IPS-18c (cell line): Measurements from ENCODE around the gene TBKBP1.

Experiments
- H3K4me3 ChIP-seq: 2 replicates; pipeline ENCODE4 v1.7.0; 2013; ENCODE audit warnings: low read depth, mild to moderate bottlenecking, low read length, moderate library complexity; ENCODE audit not compliant: insufficient read depth
- H3K9me3 ChIP-seq: one replicate; pipeline ENCODE4 v1.6.1; 2013; ENCODE audit warnings: mild to moderate bottlenecking, low read length, moderate library complexity; ENCODE audit not compliant: control insufficient read depth, insufficient read depth

The TBKBP1 gene

DNA sequence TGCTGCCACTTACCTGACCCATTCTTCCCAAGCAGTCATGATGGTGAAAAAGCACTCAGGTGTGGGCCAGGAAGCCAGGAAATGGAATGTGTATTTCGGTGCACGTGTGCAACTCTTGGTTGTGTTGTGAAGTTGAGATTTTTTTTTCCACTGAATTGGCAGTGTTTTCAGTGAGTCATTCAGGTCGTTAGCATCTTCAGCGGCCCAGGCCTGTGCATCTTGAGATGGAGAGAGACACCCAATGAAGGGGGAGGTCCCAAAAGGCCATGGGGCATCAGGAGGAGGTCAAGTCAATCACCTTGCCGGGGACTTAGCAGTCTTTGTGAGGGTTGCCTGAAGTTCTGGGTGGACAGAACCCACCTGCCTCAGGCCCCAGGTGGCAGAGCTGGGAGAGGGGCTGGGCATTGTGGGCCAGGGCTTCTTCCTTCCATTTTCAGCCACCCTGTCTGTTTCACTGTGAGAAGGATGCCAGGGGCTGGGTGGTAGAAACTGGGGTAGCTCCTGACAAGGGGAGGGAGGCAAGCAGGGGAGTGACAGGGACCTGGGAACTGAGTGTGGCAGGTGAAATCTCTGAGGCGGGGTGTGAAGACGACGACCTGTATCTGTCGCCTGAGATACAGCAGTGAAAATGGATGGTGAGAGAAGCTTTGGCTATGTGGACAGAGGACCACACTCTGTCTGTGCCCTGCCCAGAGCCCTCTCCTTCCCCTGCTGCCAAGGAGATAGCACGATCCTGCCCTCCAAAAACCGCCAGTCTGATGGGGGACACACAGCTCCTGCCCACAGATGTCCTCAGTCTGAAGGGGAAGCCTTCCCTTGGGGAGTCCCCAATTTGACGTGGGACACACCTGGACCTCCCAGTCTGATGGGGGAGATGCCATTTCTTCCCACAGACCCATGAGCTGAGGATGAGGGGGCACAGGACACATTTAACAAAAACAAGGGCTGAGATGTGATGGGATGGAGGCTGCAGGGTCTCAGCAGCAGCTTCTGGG is 11.9 kb downstream of the TBKBP1 start:
- Histone ChIP-seq H3K4me3 (no peak overlapping the region), H3K9me3 (no peaks in the 10 kb centered on the region)

DNA sequence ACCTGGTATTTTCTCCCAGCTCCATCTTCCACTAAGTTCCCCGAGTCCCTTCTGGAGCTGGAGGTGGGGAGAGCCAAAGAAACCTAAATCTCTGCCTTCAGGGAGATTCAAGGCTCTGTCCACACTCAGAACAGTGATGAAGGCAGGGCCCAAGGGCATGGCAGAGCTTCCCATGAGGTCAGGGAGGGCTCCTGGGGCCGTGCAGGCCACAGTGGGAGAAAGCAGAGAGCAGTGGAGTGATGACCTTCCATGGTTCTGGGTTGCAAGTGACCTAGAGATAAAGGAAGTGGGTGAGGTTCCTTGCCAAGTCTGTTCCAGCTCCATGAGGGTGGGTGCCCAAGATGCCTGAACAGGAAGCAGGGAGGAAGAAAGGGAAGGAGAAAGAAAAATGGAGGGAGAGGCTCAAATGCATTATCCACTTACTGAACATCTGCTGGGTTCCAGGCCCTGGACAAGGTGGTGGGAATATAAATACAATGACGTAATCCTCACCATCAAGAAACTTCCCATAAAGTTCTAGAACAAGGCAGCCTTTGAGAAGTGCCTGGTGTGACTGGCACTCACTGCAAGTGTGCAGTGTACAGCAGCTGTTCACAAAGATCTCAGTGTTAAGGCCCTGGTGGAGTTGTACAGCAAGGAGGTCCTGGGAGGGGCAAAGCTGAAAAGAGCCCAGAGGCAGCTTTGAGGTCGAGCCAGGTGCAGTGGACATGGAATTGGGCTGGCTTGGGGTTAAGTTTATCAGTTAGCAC is 13.3 kb downstream of the TBKBP1 start:
- H3K9me3 ChIP-seq = no peaks in the 10 kb centered on the region
- H3K4me3 ChIP-seq = no peak overlapping the region

DNA sequence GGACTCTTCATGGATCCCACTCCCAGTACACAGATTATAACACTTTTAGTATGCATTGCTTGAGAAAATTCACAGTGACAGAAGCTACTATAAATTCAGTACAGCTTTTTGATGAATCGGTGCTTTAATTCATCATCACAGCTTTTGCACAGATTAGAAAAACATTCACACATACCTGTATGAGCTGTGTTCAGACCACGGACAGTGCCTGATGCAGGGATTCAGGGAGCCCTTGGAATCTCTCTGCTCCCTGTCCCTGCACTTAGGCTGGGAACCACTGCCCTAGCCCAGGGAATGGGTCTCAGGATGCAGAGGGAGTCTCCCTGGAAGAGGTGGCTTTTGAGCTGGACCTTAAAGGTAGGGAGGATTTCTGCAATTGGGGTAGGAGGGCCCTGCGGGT is 13.9 kb downstream of the TBKBP1 start:
- Histone ChIP-seq H3K4me3 (no peak overlapping the region), H3K9me3 (no peaks in the 10 kb centered on the region)

DNA sequence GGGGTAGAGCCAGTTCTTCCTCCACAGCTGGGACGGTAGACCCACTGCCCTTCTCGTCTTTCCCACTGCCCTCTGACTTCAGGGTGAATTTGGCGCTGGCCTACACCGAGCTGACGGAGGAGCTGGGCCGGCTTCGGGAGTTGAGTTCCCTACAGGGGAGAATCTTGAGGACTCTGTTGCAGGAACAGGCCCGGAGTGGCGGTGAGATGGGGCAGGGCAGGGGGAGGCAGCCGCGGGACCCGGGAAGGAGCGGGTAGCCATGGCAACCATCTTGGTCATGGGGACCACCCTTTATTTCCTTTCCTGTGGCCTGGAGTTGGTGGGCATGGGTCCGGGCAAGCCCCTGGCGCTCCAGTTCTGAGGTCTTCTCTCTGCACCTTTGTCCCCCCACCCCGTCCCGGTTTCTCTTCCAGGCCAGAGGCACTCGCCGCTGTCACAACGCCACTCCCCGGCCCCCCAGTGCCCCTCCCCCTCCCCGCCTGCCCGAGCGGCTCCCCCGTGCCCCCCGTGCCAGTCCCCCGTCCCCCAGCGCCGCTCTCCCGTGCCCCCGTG is 14.4 kb downstream of the TBKBP1 start:
- H3K9me3 ChIP-seq = no peaks in the 10 kb centered on the region
- H3K4me3 ChIP-seq = no peak overlapping the region

DNA sequence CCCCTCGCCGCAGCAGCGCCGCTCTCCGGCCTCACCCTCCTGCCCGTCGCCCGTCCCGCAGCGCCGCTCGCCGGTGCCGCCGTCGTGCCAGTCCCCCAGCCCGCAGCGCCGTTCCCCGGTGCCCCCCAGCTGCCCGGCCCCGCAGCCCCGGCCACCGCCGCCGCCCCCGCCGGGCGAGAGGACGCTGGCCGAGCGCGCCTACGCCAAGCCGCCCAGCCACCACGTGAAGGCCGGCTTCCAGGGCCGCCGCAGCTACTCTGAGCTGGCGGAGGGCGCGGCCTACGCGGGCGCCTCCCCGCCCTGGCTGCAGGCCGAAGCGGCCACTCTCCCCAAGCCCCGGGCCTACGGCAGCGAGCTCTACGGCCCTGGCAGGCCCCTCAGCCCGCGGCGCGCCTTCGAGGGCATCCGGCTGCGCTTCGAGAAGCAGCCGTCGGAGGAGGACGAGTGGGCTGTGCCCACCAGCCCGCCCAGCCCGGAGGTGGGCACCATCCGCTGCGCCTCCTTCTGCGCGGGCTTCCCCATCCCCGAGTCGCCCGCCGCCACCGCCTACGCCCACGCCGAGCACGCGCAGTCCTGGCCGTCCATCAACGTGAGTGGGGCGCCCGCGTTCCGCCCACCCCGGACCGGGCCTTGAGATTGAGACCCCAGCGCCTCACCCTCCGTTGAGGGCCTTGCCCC is 15.0 kb downstream of the TBKBP1 start:
- Histone ChIP-seq H3K4me3 (0 out of 2 replicates have a peak overlapping the region, but pooled peaks have one; percentile 15), H3K9me3 (no peaks in the 10 kb centered on the region)

DNA sequence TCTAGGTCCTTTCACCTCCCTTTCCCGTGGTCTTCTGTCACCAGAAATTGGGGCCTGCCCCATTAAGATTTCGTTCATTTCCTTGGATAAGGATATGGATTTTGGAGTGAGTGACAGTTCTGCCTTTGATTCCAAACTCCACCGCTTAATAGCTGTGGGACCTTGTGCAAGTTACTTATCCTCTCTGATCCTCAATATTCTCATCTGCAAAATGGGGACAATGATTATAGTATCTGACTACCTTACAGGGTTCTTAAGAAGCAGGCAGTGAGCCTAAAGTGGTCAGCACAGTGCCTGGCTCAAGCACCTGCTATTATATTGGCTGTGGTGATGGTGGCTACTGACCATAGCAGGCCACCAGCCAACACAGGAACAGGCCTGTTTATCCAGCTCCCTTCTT is 15.6 kb downstream of the TBKBP1 start:
- H3K4me3 ChIP-seq = no peak overlapping the region
- H3K9me3 ChIP-seq = no peaks in the 10 kb centered on the region

DNA sequence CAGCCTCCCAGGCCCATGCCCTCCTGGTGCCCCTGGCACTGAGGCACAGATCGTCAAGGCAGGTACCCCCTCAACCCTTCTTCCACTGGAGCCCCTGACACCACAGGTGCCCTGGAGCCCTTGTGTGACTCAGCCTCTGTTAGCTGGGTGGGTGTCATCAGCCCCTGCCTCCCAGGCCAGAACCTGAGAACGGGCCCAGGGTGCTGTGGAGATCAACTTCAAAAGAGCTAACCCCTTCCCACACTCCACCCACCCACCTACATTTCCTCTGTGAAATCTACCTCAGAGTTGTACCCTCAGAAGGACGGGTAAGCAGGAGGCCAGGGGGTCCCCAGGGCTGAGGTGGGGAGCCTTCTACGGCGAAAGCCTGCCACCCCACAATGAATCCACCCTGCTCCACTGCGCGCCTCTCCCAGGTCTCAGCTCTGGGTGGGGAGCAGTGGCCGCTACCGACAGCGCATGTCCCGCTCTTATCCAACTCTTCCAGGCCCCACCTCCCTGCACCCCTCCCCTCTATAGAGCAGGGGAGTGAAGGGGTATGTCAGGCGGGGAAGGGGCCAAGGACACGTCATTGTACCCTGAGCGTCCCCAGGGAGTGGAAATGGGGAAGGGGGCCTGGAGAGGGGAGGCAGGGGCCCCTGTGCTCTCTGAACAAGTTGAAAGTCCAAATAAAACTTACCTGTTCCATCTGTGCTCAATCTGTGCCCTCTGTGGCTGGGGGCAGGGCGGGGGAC is 17.6 kb downstream of the TBKBP1 start:
- H3K4me3 ChIP-seq = no peak overlapping the region
- H3K9me3 ChIP-seq = no peaks in the 10 kb centered on the region

DNA sequence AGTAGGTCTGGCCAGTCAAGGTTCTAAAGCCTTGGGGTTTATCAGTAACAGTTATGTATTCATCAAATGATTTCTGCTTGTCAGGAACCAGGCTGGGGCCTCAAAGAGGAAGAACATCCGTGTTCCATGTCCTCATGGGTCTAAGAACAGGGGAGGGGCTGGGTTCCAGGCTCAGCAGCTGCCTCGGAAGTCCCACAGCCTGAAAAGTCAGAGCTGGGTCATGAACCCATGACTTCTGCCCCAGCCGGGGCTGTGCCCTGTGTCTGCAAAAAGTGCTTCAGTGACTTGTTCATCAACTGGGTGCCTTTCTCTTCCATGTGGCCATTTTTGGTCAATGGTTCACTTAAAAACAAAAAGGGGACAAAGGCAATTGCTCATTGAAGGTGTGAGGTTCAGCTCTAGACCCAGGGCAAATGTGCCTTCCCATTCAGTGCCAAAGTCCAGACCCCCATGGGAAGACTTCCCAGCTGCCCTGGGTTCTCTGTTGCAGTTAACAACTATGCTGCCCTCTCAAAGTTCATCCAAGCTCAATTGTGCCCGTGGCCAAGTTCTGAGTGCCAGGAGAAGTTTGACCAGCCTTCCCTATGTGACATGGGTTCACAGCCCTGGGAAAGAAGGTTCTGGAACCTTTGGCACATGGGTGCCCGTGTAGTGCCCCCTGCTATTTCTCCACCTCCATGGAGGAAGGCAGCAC is 18.5 kb downstream of the TBKBP1 start:
- H3K9me3 ChIP-seq = no peaks in the 10 kb centered on the region
- no peak overlapping the region for H3K4me3 ChIP-seq

DNA sequence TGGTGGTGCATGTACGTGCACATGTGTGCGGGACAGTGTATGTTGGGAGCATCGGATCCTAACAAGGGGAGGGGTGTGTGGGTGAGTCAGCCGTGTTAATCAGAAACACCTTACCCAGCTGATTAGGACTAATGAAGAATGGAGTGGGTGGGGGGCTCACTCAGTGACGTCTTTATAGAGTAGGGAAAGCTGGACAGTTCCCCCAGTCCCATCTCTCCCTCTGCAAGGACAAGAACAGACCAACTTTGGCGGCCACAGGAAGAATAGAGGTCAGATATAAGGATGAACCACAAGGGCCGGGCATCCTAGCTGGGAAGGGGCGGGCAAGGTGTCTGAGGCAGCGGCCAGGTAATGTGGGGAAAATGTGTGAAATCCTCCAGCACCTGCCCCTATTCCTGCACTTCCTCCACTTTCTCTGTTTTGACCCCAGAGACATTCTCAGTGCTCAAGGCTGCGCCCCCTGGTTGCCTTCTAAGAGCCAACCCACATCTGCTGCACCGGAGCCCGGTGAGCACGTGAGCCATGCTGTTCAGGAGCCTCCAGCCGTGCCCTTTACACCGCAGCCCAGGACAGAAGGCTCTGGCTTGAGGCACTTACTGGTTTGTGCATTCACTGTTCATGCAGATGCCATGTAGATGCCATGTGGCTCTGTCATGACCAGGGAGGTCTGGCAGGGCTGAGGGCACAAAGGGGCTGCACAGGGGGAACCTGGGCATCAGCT is 20.2 kb downstream of the TBKBP1 start:
- no peaks in the 10 kb centered on the region for H3K9me3 ChIP-seq
- H3K4me3 ChIP-seq = no peak overlapping the region

DNA sequence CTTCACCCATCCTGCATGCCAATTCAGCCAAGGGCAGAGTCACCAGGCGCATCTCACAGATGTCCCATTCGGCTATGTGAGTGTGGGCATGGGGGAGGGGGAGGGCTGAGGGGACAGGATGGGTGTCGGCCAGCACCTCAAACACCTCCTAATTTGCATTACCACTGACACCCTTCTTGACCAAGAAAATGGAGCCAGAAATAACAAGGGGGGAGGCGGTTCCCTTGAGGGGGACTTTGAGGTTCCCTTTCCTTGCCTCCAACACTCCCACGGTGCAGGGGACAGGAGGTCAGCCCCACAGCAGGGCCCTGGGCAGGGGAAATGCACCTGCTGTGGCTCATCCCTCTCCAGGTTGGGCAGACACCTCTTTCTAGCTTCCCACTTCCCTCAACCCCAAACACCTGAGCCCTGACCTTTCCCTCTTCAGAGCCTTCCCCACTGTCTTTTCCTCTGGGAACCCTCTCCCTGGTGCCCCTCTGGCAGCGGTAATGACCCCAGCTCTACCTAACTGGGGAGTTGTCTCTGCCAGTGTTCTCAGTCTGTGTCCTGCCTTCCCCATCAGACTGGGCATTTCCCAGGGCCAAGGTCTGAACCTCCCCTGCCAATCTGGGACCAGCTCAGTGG is 20.9 kb downstream of the TBKBP1 start:
- no peak overlapping the region for H3K4me3 ChIP-seq

DNA sequence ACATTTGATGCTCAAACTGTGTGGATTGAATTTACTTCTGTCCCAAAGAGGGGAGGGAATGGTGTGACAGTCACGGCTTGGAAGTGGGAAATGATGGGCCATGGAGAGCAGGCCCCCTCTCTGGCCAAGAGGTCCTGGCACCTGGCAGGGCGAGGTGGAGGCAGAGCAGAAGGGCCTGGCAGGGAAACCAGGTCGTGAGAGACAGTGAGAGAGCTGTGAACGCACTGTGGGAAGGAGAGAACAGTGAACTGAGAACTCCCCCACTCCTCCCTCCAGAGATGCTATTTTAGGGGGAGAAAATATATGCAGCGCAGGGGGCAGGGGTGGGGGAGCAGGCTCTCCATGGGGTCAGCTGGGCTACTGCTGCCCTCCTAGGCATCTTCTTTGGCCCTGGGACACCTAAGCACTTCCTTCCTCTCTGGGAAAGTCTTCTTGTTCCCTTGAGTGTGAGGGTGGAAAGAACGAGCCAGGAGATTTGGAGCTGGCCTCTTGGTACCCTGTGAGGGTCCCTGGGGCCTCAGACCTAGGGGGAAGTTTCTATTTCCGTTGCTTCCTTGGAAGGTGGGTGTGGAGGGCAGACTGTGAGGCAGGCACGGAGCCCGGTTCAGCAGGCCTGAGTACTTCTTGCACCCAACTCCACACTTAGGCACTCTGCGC is 21.8 kb downstream of the TBKBP1 start:
- H3K9me3 ChIP-seq = no peaks in the 10 kb centered on the region
- no peak overlapping the region for H3K4me3 ChIP-seq

More for the DNA sequence above, 20.9 kb downstream of the TBKBP1 start:
- H3K9me3 ChIP-seq = no peaks in the 10 kb centered on the region

DNA sequence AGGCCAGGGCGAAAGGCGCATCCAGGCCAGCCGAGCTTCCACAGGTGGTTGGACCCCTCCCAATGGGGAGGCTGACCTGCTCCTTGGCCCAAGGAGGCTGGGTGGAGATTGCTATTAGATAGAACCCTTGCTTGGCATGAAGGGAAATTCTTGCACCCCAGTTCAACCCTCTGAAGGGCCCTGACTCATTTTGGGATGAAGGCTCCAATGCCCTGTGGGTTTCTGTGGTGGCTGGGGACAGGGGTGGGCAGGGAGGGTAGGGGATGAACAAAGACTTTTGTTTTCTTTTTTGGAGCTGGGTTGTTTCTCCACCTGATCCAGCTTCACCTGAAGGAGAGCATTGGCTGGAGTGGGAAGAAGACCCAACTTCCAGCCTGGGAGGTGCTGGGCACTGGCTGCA is 22.4 kb downstream of the TBKBP1 start:
- no peak overlapping the region for H3K4me3 ChIP-seq

DNA sequence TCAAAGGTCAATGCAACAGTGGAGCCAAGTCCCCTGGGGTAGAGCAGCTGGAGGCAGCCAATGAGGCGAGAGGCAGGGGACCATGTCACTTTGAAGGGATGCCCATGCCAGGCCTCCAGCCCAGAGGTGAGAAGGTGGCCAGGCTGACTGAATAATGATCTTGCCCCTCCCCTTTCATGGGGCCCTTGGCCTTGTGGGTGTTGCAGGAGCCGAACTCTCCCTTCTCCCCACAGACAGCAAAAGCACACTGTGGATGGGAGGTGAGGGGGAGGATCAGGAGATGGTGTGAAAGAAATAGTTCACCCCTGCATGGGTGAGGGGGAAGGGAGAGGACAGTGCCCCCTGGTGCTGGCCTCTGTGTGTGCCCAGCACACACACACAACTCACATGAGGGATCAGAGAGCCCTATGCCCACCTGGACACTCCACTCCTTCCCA is 23.3 kb downstream of the TBKBP1 start:
- Histone ChIP-seq H3K4me3 (no peak overlapping the region), H3K9me3 (no peaks in the 10 kb centered on the region)

More for the DNA sequence above, 22.4 kb downstream of the TBKBP1 start:
- no peaks in the 10 kb centered on the region for H3K9me3 ChIP-seq

DNA sequence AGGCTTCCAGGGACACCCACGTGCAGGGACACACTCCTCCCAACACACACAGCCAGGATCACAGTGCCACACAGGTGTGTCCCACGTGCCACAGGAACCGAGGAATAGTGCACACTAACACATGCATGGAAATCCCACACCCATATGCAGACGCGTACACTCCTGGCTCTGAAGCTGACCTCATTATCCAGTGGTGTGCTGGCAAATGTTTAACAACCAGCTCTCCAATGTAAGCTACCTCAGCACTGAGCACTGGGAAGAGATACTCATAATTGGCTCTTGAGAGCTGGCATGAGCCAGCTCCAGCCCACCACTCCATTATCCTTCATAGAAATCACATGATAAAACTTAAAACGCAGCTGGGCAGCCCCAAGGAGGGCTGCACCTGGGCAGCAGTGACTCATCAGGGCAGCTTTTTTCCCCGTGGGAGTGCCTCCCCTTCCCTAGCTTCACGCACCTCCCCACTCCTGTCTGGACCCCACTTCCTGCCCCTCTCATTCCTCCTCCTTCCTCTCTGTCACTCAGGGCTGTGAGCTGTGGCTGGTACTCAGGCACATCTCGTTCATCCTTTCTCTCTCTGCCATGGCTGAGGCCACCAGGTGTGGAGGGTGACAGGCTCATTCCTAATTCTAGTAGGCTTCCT is 24.1 kb downstream of the TBKBP1 start:
- Histone ChIP-seq H3K4me3 (no peak overlapping the region), H3K9me3 (no peaks in the 10 kb centered on the region)
